ENCODE data around the gene MAP3K13. TPM values are rescaled to one million over a fixed set of nuclear protein-coding genes. Genes with fewer than 3 reads are reported as not detected.

MAP3K13 gene
- total RNA-seq, 1 experiment from 2014 or later = 10.6 TPM

DNA sequence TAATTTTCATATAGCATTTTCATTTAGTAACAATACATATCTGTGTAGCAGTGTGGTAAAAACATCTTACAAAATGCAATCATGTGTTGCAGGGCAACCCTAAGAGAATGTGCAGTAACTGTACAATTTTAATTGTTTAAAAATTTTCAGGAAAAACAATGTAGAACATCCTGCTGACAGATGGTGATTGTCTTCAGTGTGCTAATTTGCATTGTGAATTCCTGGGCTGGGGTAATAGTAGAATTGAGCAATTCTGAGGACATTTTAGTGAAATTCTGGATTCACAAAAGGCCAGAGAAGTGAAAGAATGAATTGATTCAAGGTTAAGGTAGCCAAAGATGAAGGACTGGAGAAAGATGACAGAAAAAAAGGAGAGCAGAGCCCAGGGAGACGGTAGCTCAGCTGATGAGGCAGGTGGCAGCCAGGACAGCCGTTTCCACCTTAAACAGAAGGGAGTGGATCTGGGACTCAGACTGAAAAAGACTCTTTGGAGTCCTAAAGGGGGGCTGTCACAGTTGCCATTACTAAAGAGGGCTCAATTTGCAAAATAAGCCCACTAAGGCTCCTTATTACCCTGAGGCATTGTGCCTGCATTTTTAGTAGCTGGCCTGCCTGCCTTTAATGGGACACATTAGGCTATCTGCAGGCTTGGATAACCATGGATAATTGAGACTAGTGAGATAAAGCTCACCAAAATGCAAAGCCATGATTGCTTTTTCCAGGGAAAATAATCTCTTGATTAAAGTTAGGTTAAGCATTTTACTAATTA lies 8.6 kb downstream of the MAP3K13 start:
- H4K91ac ChIP-seq (ENCODE audit: insufficient read length, low read depth, low read length) = no peak overlapping the region
- TF ChIP-seq, protein P1, sequence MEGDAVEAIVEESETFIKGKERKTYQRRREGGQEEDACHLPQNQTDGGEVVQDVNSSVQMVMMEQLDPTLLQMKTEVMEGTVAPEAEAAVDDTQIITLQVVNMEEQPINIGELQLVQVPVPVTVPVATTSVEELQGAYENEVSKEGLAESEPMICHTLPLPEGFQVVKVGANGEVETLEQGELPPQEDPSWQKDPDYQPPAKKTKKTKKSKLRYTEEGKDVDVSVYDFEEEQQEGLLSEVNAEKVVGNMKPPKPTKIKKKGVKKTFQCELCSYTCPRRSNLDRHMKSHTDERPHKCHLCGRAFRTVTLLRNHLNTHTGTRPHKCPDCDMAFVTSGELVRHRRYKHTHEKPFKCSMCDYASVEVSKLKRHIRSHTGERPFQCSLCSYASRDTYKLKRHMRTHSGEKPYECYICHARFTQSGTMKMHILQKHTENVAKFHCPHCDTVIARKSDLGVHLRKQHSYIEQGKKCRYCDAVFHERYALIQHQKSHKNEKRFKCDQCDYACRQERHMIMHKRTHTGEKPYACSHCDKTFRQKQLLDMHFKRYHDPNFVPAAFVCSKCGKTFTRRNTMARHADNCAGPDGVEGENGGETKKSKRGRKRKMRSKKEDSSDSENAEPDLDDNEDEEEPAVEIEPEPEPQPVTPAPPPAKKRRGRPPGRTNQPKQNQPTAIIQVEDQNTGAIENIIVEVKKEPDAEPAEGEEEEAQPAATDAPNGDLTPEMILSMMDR (conservative IDR thresholded peaks at IDR 0.05) = no peak
- no peak overlapping the region for H3K27ac ChIP-seq (ENCODE audit: insufficient read length, low read depth, low read length)
- no peak overlapping the region for H2BK12ac ChIP-seq (ENCODE audit: insufficient read length, low read depth, low read length)
- H3K4me2 ChIP-seq (ENCODE audit: insufficient read depth, insufficient read length, low read length) = no peak overlapping the region
- no peak overlapping the region for H3K14ac ChIP-seq (ENCODE audit: insufficient read depth, low read length)
- peaks cover 2 to 4% of the 10 kb centered on the region in 2 experiments for H3K4me1 Mint-ChIP-seq
- no peaks in the 10 kb centered on the region for H3K79me1 ChIP-seq (ENCODE audit: insufficient read depth, low read depth, low read length, poor library complexity, severe bottlenecking)
- no peak overlapping the region for H2AK5ac ChIP-seq (ENCODE audit: insufficient read length, low read length)
- no peak overlapping the region for H3T11ph ChIP-seq (ENCODE audit: low read length)
- DNase-seq = no peak
- no CpG with 5 or more reads among the region's 2 CpGs for WGBS (ENCODE audit: extremely low coverage, insufficient read length, low lambda C conversion rate)
- no peaks in the 10 kb centered on the region for H3K9me3 Mint-ChIP-seq
- H3K4ac ChIP-seq (ENCODE audit: low read depth, low read length) = no peak overlapping the region
- H3K23ac ChIP-seq (ENCODE audit: insufficient read length, low read depth, low read length) = no peak overlapping the region
- H2BK15ac ChIP-seq (ENCODE audit: low read depth, low read length) = no peak overlapping the region
- no peak overlapping the region for H4K5ac ChIP-seq (ENCODE audit: insufficient read length, low read depth, low read length)
- no peak overlapping the region for H3K9ac ChIP-seq (ENCODE audit: extremely low read depth, insufficient read length, low read length)
- no peaks in the 10 kb centered on the region for H3K79me2 ChIP-seq (ENCODE audit: insufficient read depth, low read length)
- H3K18ac ChIP-seq (ENCODE audit: insufficient read length, low read depth, low read length) = no peak overlapping the region
- no peaks in the 10 kb centered on the region for H3K36me3 Mint-ChIP-seq (ENCODE audit: insufficient read depth in 1 of 3, low read depth in 3 of 3)
- H2BK5ac ChIP-seq (ENCODE audit: insufficient read length, low read length) = no peak overlapping the region
- no peak overlapping the region for H4K8ac ChIP-seq (replicated peaks; ENCODE audit: insufficient read length, low read depth, low read length)
- H2AFZ ChIP-seq (ENCODE audit: low read length) = no peak overlapping the region
- no peaks in the 10 kb centered on the region for H3K9me3 ChIP-seq (ENCODE audit: control insufficient read depth, low read depth, low read length)
- no peak overlapping the region for H3K27ac Mint-ChIP-seq
- no peak overlapping the region for H2BK20ac ChIP-seq (ENCODE audit: low read depth, low read length, poor library complexity, severe bottlenecking)
- no peak overlapping the region for H3K56ac ChIP-seq (ENCODE audit: insufficient read length, low read depth, low read length)
- no peaks in the 10 kb centered on the region for H3K4me1 ChIP-seq (ENCODE audit: insufficient read depth, low read length)
- no peak overlapping the region for H2BK120ac ChIP-seq (ENCODE audit: low read depth, low read length, poor library complexity, severe bottlenecking)
- no peak overlapping the region for H3K4me3 Mint-ChIP-seq
- no peaks in the 10 kb centered on the region for H4K20me1 ChIP-seq (ENCODE audit: control insufficient read depth, insufficient read depth, insufficient read length)
- H3K27me3 Mint-ChIP-seq (ENCODE audit: low read depth) = peaks cover 21% of the 10 kb centered on the region
- H3K27me3 ChIP-seq (ENCODE audit: insufficient read depth, low read length) = no peaks in the 10 kb centered on the region
- H3K23me2 ChIP-seq (ENCODE audit: insufficient read length, low read depth, low read length, poor library complexity, severe bottlenecking) = no peaks in the 10 kb centered on the region

Data from H9 (cell line).